ENCODE results near the gene TM9SF1. TPM values are rescaled to one million over a fixed set of nuclear protein-coding genes. Genes with fewer than 3 reads are reported as not detected.

Gene TM9SF1
- total RNA-seq, 1 donor from 2014 or later: 24.5 TPM

DNA sequence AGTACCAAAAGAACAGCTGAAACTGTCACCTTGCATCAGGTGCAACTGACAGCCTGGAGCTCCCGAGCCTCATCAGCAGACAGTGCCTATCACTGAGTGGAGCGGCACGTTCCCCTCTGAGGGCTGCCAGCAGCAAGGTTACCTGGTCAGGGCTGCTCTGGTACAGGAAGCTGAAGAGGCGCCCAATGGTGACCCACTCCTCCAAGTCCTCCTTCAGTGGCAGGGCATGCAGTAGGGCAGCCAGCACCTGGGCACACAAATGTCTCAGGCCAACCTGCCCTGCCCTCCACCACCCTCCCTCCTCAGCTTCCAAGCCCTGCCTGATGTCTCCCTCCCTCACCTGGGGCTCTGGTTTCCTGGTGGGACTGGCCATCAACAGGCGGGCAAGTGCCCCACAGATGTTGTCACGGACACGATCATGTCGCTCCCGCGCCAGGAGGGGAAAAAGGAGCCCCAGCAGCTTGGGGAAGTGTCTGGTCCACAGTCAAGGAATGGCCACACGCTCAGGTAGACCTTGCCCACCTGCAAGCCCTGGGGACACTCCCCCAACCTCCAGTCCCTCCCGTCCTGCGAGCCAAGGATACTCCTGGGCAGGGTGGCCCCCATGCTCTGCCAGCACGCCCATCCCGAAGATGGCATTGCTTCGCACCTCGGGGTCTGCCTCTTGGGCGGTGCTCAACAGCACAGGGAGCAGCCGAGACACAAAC, 13.7 kb downstream of the TM9SF1 start:
- intact Hi-C loops (cut with micrococcal nuclease): no loop called here
- TF ChIP-seq, protein P1, sequence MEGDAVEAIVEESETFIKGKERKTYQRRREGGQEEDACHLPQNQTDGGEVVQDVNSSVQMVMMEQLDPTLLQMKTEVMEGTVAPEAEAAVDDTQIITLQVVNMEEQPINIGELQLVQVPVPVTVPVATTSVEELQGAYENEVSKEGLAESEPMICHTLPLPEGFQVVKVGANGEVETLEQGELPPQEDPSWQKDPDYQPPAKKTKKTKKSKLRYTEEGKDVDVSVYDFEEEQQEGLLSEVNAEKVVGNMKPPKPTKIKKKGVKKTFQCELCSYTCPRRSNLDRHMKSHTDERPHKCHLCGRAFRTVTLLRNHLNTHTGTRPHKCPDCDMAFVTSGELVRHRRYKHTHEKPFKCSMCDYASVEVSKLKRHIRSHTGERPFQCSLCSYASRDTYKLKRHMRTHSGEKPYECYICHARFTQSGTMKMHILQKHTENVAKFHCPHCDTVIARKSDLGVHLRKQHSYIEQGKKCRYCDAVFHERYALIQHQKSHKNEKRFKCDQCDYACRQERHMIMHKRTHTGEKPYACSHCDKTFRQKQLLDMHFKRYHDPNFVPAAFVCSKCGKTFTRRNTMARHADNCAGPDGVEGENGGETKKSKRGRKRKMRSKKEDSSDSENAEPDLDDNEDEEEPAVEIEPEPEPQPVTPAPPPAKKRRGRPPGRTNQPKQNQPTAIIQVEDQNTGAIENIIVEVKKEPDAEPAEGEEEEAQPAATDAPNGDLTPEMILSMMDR (IDR thresholded peaks at IDR 0.05): no peak
- CTCF ChIA-PET: interaction anchor here (2.3 kb wide), 1 partner anchor 21 kb away, joined by 6 read pairs; the partner anchor contains the start of gene IRF9
- Mint-ChIP-seq H3K36me3 (ENCODE audit: low read depth) (peaks cover 90% of the 10 kb centered on the region), H3K9me3 (no peaks in the 10 kb centered on the region), H3K27me3 (no peaks in the 10 kb centered on the region), H3K4me1 (peaks cover 7% of the 10 kb centered on the region), H3K27ac (no peak overlapping the region), H3K4me3 (no peak overlapping the region)
- DNase-seq: no peak
- ATAC-seq (ENCODE audit: low read depth): no peak
- POLR2A ChIA-PET: interaction anchor here (1.6 kb wide), 1 partner anchor 21 kb away, joined by 5 read pairs; the partner anchor contains the start of gene IRF9

DNA sequence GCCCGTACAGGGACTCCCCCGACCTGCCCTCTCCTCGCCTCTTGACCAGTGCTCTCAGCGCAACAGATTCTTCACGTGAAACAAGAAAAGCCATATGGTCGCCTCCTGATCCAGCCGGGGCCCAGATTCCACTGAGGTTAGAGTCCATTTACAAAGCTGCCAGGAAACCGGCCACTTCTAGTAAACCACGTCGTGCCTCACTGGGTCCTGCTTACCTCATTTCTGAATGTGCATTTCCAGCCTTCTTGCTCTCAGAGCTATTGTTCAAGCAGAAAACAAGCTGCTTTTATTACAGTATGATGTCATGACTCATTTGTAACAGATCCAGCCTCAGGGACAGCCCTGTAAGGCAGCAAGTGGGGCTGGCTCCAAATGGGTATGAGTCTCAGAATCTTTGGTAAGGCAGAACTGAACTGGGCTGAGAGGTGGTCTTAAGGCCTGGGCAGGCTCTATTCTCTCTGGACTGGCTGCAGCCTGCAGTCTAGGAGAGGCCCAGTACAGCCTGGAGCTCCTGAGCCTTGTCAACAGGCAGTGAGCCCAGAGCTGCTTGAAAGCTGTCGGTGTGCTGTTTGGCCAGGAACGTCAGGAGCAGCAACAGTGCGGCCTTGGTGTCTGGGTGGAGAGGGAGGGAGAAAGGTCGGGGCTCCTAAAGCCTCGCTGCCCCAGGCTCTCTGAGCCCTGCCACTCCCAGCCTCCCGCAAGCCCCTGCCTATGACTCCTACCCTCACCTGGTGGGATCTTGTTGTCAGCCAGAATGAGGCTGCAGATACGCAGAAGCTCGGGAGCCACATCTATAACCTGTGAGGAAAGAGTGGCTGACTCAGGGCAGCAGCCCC, 15.1 kb downstream of the TM9SF1 start:
- Mint-ChIP-seq H3K4me3 (no peak overlapping the region), H3K4me1 (peaks cover 7% of the 10 kb centered on the region), H3K9me3 (no peaks in the 10 kb centered on the region), H3K27me3 (no peaks in the 10 kb centered on the region), H3K36me3 (ENCODE audit: low read depth) (peaks cover 80% of the 10 kb centered on the region), H3K27ac (peak overlapping the region; percentile 71)
- TF ChIP-seq, protein P1 (IDR thresholded peaks at IDR 0.05): no peak
- ChIA-PET POLR2A (interaction anchor here (1.0 to 2.0 kb wide), 4 partner anchors 9 to 33 kb away, joined by 3 to 16 read pairs (median 8); partner anchors contain the start of genes CHMP4A, IPO4, IRF9 and TM9SF1), CTCF (interaction anchor here (2.3 kb wide), 1 partner anchor 19 kb away, joined by 6 read pairs; the partner anchor contains the start of gene IRF9)
- intact Hi-C loops (cut with micrococcal nuclease): no loop called here
- ATAC-seq (ENCODE audit: low read depth) (no peak), DNase-seq (no peak)

DNA sequence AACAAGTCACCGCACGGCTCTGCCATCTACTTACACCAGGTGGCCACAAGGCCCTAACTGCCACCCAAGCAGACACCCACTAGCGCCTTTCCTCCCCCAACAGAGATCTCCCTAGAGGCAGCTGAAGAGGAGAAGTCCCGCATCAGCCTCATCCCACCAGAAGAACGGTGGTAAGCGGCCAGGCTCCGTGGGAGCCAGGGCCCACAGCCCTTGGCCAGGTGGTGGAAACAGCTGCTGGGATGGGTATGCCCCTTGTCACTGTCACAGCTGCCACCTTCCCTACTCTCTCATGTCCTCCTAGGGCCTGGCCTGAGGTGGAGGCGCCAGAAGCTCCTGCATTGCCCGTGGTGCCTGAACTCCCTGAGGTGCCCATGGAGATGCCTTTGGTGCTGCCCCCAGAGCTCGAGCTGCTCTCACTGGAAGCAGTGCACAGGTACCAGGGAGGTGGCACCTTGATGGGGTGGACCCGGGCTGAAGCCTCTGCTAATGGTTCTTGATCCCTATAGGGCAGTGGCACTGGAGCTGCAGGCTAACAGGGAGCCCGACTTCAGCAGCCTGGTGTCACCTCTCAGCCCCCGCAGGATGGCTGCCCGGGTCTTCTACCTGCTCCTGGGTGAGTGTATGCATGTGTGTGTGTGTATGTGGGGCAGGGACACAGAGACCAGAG, 15.8 kb downstream of the TM9SF1 start:
- DNase-seq (no peak), ATAC-seq (ENCODE audit: low read depth) (peak; percentile 26)
- intact Hi-C loops (cut with micrococcal nuclease): no loop called here
- TF ChIP-seq, protein P1 (IDR thresholded peaks at IDR 0.05): no peak
- peaks cover 76% of the 10 kb centered on the region for H3K36me3 Mint-ChIP-seq (ENCODE audit: low read depth)
- H3K27me3 Mint-ChIP-seq: no peaks in the 10 kb centered on the region
- H3K4me3 Mint-ChIP-seq: no peak overlapping the region
- CTCF ChIA-PET: interaction anchor here (2.3 kb wide), 1 partner anchor 19 kb away, joined by 6 read pairs; the partner anchor contains the start of gene IRF9
- H3K9me3 Mint-ChIP-seq: no peaks in the 10 kb centered on the region
- peak overlapping the region; percentile 71 for H3K27ac Mint-ChIP-seq
- POLR2A ChIA-PET: interaction anchor here (1.0 to 2.0 kb wide), 4 partner anchors 9 to 34 kb away, joined by 3 to 16 read pairs (median 8); partner anchors contain the start of genes CHMP4A, IPO4, IRF9 and TM9SF1
- H3K4me1 Mint-ChIP-seq: peaks cover 9% of the 10 kb centered on the region

DNA sequence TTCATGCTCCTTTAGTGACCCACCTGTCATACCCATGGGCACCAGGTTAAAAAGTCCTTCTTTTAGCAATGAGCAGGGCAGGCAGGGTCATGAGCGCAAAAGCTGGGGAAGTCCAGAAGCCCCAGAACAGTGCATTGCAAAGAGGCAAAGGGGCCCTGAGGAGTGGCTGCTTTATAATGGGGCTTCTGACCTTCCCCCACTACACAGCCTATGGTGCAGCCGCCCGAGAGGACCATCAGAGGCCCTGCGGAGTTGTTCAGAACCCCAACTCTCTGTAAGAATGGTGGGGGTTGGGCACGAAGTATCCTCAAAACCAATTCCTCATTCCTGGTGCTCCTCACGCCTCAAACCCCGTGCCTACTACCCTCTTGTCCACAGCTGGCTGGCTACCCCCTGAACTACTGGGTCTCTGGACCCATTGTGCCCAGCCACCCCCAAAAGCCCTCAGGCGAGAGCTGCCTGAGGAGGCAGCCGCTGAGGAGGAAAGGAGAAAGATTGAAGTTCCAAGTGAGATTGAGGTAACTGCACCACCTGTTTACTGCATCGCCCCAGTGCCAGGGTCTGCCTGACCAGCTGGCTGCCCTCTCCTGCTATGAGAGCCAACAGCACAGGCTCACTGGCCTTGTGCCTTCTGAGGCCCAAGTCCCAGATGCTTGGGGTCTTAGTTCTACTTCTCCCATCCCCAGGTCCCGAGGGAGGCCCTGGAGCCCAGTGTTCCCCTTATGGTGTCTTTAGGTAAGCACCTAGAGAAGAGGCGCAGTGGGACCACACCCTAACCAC, 16.7 kb downstream of the TM9SF1 start:
- Mint-ChIP-seq H3K9me3 (no peaks in the 10 kb centered on the region), H3K27ac (no peak overlapping the region), H3K36me3 (ENCODE audit: low read depth) (peaks cover 68% of the 10 kb centered on the region), H3K4me1 (peaks cover 9% of the 10 kb centered on the region), H3K27me3 (no peaks in the 10 kb centered on the region), H3K4me3 (no peak overlapping the region)
- ChIA-PET CTCF (no interaction called here), POLR2A (interaction anchor here (1.7 to 2.0 kb wide), 3 partner anchors 17 to 35 kb away, joined by 4 to 11 read pairs (median 6); partner anchors contain the start of genes CHMP4A and IRF9)
- ATAC-seq (ENCODE audit: low read depth): peak; percentile 19
- no peak for DNase-seq
- intact Hi-C loops (cut with micrococcal nuclease): no loop called here
- TF ChIP-seq, protein P1 (IDR thresholded peaks at IDR 0.05): no peak

Measured in activated B cell treated with CpG ODN at 0.5 μM for 24 hours (primary cell).